Vagina (tissue), 2 donors: Measurements from ENCODE around the gene PARD3. TPM values are rescaled to one million over a fixed set of nuclear protein-coding genes. Genes with fewer than 3 reads are reported as not detected.

Source experiments
- DNase-seq, 2 donors: peaks; one replicate each; pipeline ENCODE4 v3.0.0-alpha.2; 2017; ENCODE audit errors: extremely low spot score in 2 of 2
- H3K27ac ChIP-seq: fragments of 200-600 bp; sonication (generic); one replicate; pipeline ENCODE4 v1.5.1; 2019
- H3K27me3 ChIP-seq: fragments of 200-600 bp; sonication (generic); one replicate; pipeline ENCODE4 v1.5.1; 2019
- H3K36me3 ChIP-seq, 2 donors: fragments of 200-600 bp; sonication (generic); one replicate each; pipeline ENCODE4 v1.5.1; 2017 to 2019
- H3K4me1 ChIP-seq: fragments of 200-600 bp; sonication (generic); one replicate; pipeline ENCODE4 v1.5.1; 2019
- H3K4me3 ChIP-seq, 2 donors: fragments of 200-600 bp; sonication (generic); 1 replicate in 1 of 2; 2 replicates in 1 of 2; pipeline ENCODE4 v1.5.1; 2016 to 2019
- H3K9me3 ChIP-seq: fragments of 200-600 bp; sonication (generic); one replicate; pipeline ENCODE4 v1.5.1; 2019
- POLR2A ChIP-seq, 2 donors: fragments of 450-650 bp; IDR thresholded peaks; one replicate each; pipeline ENCODE4 v1.6.1; 2017; ENCODE audit warnings: antibody characterized with exemption in 2 of 2, mild to moderate bottlenecking in 2 of 2, moderate library complexity in 2 of 2
- POLR2AphosphoS5 ChIP-seq, 2 donors: sonication (generic); formaldehyde crosslinking; IDR thresholded peaks; one replicate each; pipeline ENCODE4 v1.9.0; 2017; ENCODE audit warnings: antibody characterized with exemption in 2 of 2, mild to moderate bottlenecking in 2 of 2, low read depth in 1 of 2; ENCODE audit not compliant: insufficient read depth in 1 of 2
- intact Hi-C: fragments of 100-400 bp; cut with DNase I; formaldehyde crosslinking; loops from one replicate; pipeline ENCODE4 v1.15.1; 2023
- total RNA-seq: library from RNA; depleted of rRNA; stranded (reverse); fragments of >200 nt; gene quantifications from one replicate; pipeline ENCODE4 v1.2.3, GENCODE V29; 2016
- TF ChIP-seq, protein P1 (sequence below), 3 experiments: fragments of 450-650 bp in 2 of 3; fragments of 200-600 bp in 1 of 3; sonication (generic) in 1 of 3; IDR thresholded peaks; one replicate each; pipeline ENCODE4 v1.5.1; 2017 to 2019; ENCODE audit warnings: antibody characterized with exemption in 3 of 3, mild to moderate bottlenecking in 2 of 3, moderate library complexity in 2 of 3

Gene PARD3
- total RNA-seq, 1 donor from 2014 or later: 95.5 TPM

- TF ChIP-seq, protein P1, sequence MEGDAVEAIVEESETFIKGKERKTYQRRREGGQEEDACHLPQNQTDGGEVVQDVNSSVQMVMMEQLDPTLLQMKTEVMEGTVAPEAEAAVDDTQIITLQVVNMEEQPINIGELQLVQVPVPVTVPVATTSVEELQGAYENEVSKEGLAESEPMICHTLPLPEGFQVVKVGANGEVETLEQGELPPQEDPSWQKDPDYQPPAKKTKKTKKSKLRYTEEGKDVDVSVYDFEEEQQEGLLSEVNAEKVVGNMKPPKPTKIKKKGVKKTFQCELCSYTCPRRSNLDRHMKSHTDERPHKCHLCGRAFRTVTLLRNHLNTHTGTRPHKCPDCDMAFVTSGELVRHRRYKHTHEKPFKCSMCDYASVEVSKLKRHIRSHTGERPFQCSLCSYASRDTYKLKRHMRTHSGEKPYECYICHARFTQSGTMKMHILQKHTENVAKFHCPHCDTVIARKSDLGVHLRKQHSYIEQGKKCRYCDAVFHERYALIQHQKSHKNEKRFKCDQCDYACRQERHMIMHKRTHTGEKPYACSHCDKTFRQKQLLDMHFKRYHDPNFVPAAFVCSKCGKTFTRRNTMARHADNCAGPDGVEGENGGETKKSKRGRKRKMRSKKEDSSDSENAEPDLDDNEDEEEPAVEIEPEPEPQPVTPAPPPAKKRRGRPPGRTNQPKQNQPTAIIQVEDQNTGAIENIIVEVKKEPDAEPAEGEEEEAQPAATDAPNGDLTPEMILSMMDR (IDR thresholded peaks at IDR 0.05): no peak
- no peak for DNase-seq
- intact Hi-C loops: no loop called here
These were observed 637.7 kb downstream of the PARD3 start for GRCh38 chr10:34177445-34177844.

DNA sequence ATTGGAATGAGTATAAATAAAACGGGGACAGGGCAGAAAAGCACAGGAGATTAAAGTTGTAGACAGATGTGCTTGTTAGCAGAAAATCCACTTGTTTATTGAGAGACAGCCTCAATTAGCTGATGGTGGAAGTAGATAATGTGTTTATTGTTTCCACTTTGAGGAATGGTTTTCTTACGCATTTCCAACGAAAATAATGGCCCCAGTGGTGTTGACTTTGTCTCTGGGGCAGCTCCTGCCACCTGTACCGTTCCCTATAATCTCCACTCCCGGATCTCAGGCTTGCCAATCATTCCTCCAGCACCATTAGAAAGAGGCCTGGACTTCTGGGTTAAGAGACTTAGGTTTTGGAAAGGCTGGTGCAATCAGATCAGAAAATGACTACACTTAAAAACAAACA lies 638.7 kb downstream of the PARD3 start:
- intact Hi-C loops: no loop called here
- Histone ChIP-seq H3K4me1 (no peaks in the 10 kb centered on the region), H3K27me3 (no peaks in the 10 kb centered on the region), H3K27ac (no peak overlapping the region), H3K4me3 (no peak overlapping the region), H3K9me3 (no peaks in the 10 kb centered on the region), H3K36me3 (no peaks in the 10 kb centered on the region)
- TF ChIP-seq POLR2AphosphoS5 (IDR thresholded peaks at IDR 0.05; ENCODE audit: insufficient read depth in 1 of 2, low read depth in 1 of 2) (no peak), POLR2A (IDR thresholded peaks at IDR 0.05) (no peak)
- TF ChIP-seq, protein P1 (IDR thresholded peaks at IDR 0.05): no peak
- DNase-seq: no peak

More at GRCh38 chr10:34177445-34177844, 637.7 kb downstream of the PARD3 start:
- Histone ChIP-seq H3K9me3 (no peaks in the 10 kb centered on the region), H3K4me3 (no peak overlapping the region), H3K27me3 (no peaks in the 10 kb centered on the region), H3K27ac (no peak overlapping the region), H3K36me3 (no peaks in the 10 kb centered on the region), H3K4me1 (no peaks in the 10 kb centered on the region)

DNA sequence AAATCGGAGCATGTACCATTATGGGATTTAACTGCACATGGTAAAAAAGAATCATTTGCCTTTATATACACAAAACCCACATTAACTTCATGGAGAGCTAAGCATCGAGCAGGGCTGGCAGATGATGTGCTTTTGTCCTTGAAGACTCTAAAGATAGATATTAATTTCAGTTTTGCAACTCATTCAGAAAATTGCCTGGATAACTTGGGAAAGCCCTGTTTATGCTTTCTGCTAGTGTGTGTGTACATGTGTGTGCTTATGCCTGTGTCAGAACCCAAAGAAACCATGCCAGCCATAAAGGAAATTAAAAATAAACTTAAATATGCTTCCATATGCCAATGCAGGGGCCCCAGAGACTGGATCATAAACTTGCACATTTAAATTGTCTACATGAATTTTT lies 640.0 kb downstream of the PARD3 start:
- no peak overlapping the region for H3K27ac ChIP-seq
- no peaks in the 10 kb centered on the region for H3K27me3 ChIP-seq
- no peaks in the 10 kb centered on the region for H3K4me1 ChIP-seq
- H3K36me3 ChIP-seq: no peaks in the 10 kb centered on the region
- intact Hi-C loops: no loop called here
- H3K4me3 ChIP-seq: no peak overlapping the region
- no peak for DNase-seq
- TF ChIP-seq POLR2AphosphoS5 (IDR thresholded peaks at IDR 0.05; ENCODE audit: insufficient read depth in 1 of 2, low read depth in 1 of 2) (no peak), POLR2A (IDR thresholded peaks at IDR 0.05) (no peak)
- TF ChIP-seq, protein P1 (IDR thresholded peaks at IDR 0.05): no peak
- no peaks in the 10 kb centered on the region for H3K9me3 ChIP-seq

DNA sequence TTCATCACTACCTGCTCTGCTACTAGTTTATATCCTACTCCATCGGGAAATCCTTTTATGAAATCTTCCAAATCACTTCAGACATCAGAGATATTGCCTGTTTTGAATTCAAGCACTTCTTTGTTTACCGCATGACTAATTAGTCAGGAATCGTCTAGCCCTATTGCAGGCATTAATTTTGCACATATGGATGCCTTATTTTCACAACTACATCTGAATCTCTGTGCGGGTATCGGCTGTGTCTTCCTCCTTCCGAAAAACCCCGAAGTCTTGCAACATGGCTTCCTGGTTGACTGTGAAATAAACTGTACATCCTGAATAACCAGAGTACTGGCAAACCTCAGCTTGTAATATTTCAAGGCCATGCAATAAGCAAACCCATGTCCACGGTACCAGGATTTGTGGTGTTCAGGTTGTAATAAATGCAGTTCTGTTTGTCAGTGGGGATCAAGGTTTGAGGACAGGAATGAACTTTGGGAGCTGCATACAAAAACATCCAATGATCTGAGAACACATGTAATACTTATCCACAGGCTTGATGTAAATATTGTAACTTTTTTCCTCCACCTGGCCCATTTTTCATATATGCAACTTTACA lies 642.1 kb downstream of the PARD3 start:
- H3K27ac ChIP-seq: no peak overlapping the region
- no peaks in the 10 kb centered on the region for H3K27me3 ChIP-seq
- intact Hi-C loops: no loop called here
- H3K4me1 ChIP-seq: peaks cover 7% of the 10 kb centered on the region
- H3K4me3 ChIP-seq: no peak overlapping the region
- TF ChIP-seq POLR2A (IDR thresholded peaks at IDR 0.05) (no peak), POLR2AphosphoS5 (IDR thresholded peaks at IDR 0.05; ENCODE audit: insufficient read depth in 1 of 2, low read depth in 1 of 2) (no peak)
- TF ChIP-seq, protein P1 (IDR thresholded peaks at IDR 0.05): no peak
- no peaks in the 10 kb centered on the region for H3K9me3 ChIP-seq
- no peaks in the 10 kb centered on the region for H3K36me3 ChIP-seq
- no peak for DNase-seq

DNA sequence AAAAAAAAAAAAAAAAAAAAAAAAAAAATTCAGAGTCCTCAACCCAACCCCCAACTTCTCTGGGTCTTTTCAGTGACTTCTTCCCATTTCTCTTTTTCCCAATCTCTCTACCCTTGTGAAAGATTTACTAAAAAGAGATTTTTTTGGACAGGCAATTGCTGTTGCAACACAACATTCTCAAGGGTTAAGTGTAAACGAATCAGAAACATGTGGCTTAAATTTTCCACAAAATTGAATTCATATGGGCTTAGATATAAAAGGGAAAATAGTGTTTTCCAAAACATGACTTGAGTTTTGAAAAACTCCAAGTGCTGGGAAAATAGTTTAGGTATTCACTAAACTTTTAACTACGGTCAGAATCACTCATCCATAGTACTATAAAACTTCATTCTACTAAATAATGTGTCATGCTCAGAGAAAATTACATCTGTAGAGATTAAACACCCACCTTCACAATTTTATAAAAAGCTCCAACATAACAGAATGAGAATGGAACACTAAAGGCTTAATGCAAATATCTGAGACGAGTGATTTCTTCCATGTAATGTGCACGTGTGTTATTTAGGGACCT lies 643.1 kb downstream of the PARD3 start:
- DNase-seq: no peak
- H3K4me1 ChIP-seq: peaks cover 7% of the 10 kb centered on the region
- H3K27ac ChIP-seq: no peak overlapping the region
- no peaks in the 10 kb centered on the region for H3K27me3 ChIP-seq
- TF ChIP-seq, protein P1 (IDR thresholded peaks at IDR 0.05): no peak
- peak in 1 of 2 donors; percentile 32 for TF ChIP-seq POLR2AphosphoS5 (IDR thresholded peaks at IDR 0.05; ENCODE audit: insufficient read depth in 1 of 2, low read depth in 1 of 2)
- no peaks in the 10 kb centered on the region for H3K36me3 ChIP-seq
- no peak overlapping the region for H3K4me3 ChIP-seq
- intact Hi-C loops: no loop called here
- no peaks in the 10 kb centered on the region for H3K9me3 ChIP-seq
